GM21717 (cell line): ENCODE results near the gene CBR1.

Experiments used
- ATAC-seq: cut with Tn5 transposase; IDR thresholded peaks from one replicate; pipeline ENCODE4 v1.9.1; 2021; ENCODE audit warnings: mild to moderate bottlenecking, moderate library complexity; ENCODE audit not compliant: unreplicated experiment

Gene CBR1

GRCh38 chr21:36111238-36111637 is 41.4 kb downstream of the CBR1 start:
- ATAC-seq: no peak

GRCh38 chr21:36113647-36114428 is 44.0 kb downstream of the CBR1 start:
- ATAC-seq: no peak

GRCh38 chr21:36115138-36115730 is 45.4 kb downstream of the CBR1 start:
- ATAC-seq: no peak

GRCh38 chr21:36117286-36117741 is 47.5 kb downstream of the CBR1 start:
- ATAC-seq: no peak

- no peak for ATAC-seq
Observed at GRCh38 chr21:36120304-36120888, 50.6 kb downstream of the CBR1 start.
